Thyroid gland (tissue), 4 donors: ENCODE results near the gene EVA1B. TPM values are rescaled to one million over a fixed set of nuclear protein-coding genes. Genes with fewer than 3 reads are reported as not detected.
A peak's percentile ranks its signal among the peaks of the same experiment; 100 is the strongest.

Experiments
- DNase-seq, 2 donors: peaks; one replicate each; pipeline ENCODE4 v3.0.0-alpha.2; 2019
- H3K27ac ChIP-seq, 3 donors: fragments of 200-600 bp; sonication (generic); 1 replicate in 2 of 3; 2 replicates in 1 of 3; pipeline ENCODE4 v1.5.1; 2016 to 2019; ENCODE audit warnings: mild to moderate bottlenecking in 1 of 3, moderate library complexity in 1 of 3
- H3K27me3 ChIP-seq: fragments of 200-600 bp; sonication (generic); one replicate; pipeline ENCODE4 v1.5.1; 2019
- H3K36me3 ChIP-seq, 2 donors: fragments of 200-600 bp; sonication (generic); one replicate each; pipeline ENCODE4 v1.5.1; 2016 to 2019
- H3K4me1 ChIP-seq, 2 donors: fragments of 200-600 bp; sonication (generic); one replicate each; pipeline ENCODE4 v1.5.1; 2017 to 2019
- H3K4me3 ChIP-seq, 3 donors: fragments of 200-600 bp; sonication (generic); replicated peaks in 1 of 3; 1 replicate in 2 of 3; 2 replicates in 1 of 3; pipeline ENCODE4 v1.5.1; 2016; ENCODE audit warnings: mild to moderate bottlenecking in 1 of 3
- H3K9me3 ChIP-seq: fragments of 200-600 bp; sonication (generic); one replicate; pipeline ENCODE4 v1.5.1; 2017
- CTCF ChIP-seq, 6 experiments: fragments of 200-600 bp in 3 of 6; fragments of 450-650 bp in 3 of 6; sonication (generic) in 3 of 6; IDR thresholded peaks; one replicate each; pipeline ENCODE4 v1.5.1; 2016 to 2019; ENCODE audit warnings: antibody characterized with exemption in 6 of 6, mild to moderate bottlenecking in 2 of 6, inconsistent platforms in 1 of 6, moderate library complexity in 1 of 6
- POLR2A ChIP-seq, 2 donors: fragments of 450-650 bp; IDR thresholded peaks; one replicate each; pipeline ENCODE4 v1.6.1; 2017; ENCODE audit warnings: antibody characterized with exemption in 2 of 2, mild to moderate bottlenecking in 2 of 2, moderate library complexity in 1 of 2
- WGBS, 2 donors: methylation state at CpG; one replicate each; pipeline ENCODE4 v1.1.5; 2017; 5-methylcytosine and 5-hydroxymethylcytosine counted together
- intact Hi-C: fragments of 100-400 bp; cut with DNase I; formaldehyde crosslinking; loops from one replicate; pipeline ENCODE4 v1.15.1; 2023
- total RNA-seq, 4 donors: library from RNA; depleted of rRNA; stranded (reverse); fragments of >200 nt; gene quantifications; one replicate each; pipeline ENCODE4 v1.2.3, GENCODE V29; 2016

The EVA1B gene
- total RNA-seq, 4 donors from 2014 or later = 30.7 to 71.5 (median 52.5) TPM

- Histone ChIP-seq H3K9me3 (no peaks in the 10 kb centered on the region), H3K4me1 (peaks cover 8 to 13% of the 10 kb centered on the region in 2 donors), H3K36me3 (no peaks in the 10 kb centered on the region), H3K27ac (no peak overlapping the region), H3K4me3 (no peak overlapping the region), H3K27me3 (no peaks in the 10 kb centered on the region)
- 88 to 95% methylated on average over 8 to 9 of the region's 9 CpGs for WGBS, 2 donors
- DNase-seq = no peak
- intact Hi-C loops = no loop called here
- TF ChIP-seq POLR2A (IDR thresholded peaks at IDR 0.05) (no peak), CTCF (IDR thresholded peaks at IDR 0.05) (no peak)
Observed at GRCh38 chr1:36327421-36328087, 4.1 kb upstream of the EVA1B start.

- intact Hi-C loops = no loop called here
- DNase-seq = peak; percentile 51 to 63
- no peaks in the 10 kb centered on the region for H3K36me3 ChIP-seq
- no peak overlapping the region for H3K4me3 ChIP-seq
- H3K27me3 ChIP-seq = no peaks in the 10 kb centered on the region
- no peak overlapping the region for H3K27ac ChIP-seq
- WGBS, 2 donors = 40 to 68% methylated on average over 6 of the region's 6 CpGs
- no peak for TF ChIP-seq CTCF (IDR thresholded peaks at IDR 0.05)
- TF ChIP-seq POLR2A (IDR thresholded peaks at IDR 0.05) = no peak
- peaks cover 10 to 20% of the 10 kb centered on the region in 2 donors for H3K4me1 ChIP-seq
- H3K9me3 ChIP-seq = no peaks in the 10 kb centered on the region
Observed at GRCh38 chr1:36326499-36326898, 3.1 kb upstream of the EVA1B start.

GRCh38 chr1:36324353-36324703 lies 883 bp upstream of the EVA1B start:
- intact Hi-C loops = no loop called here
- H3K36me3 ChIP-seq = no peaks in the 10 kb centered on the region
- H3K27ac ChIP-seq = peak overlapping the region in 1 of 3 donors; percentile 52
- no peak overlapping the region for H3K4me3 ChIP-seq
- DNase-seq = no peak
- no peak for TF ChIP-seq CTCF (IDR thresholded peaks at IDR 0.05)
- no peak for TF ChIP-seq POLR2A (IDR thresholded peaks at IDR 0.05)
- H3K9me3 ChIP-seq = no peaks in the 10 kb centered on the region
- no peaks in the 10 kb centered on the region for H3K27me3 ChIP-seq
- H3K4me1 ChIP-seq = peaks cover 22 to 34% of the 10 kb centered on the region in 2 donors
- WGBS, 2 donors = 33 to 39% methylated on average over 7 to 9 of the region's 9 CpGs

GRCh38 chr1:36322786-36323635 lies 434 bp downstream of the EVA1B start:
- 52 to 68% methylated on average over 12 to 16 of the region's 83 CpGs for WGBS, 2 donors
- Histone ChIP-seq H3K4me3 (peak overlapping the region; percentile 6 to 64 (median 62)), H3K4me1 (peaks cover 22 to 30% of the 10 kb centered on the region in 2 donors), H3K27me3 (no peaks in the 10 kb centered on the region), H3K27ac (peak overlapping the region; percentile 70 to 88 (median 83)), H3K36me3 (no peaks in the 10 kb centered on the region), H3K9me3 (no peaks in the 10 kb centered on the region)
- DNase-seq = peak; percentile 23 to 40
- intact Hi-C loops = no loop called here
- peak in 1 of 2 donors; percentile 37 for TF ChIP-seq POLR2A (IDR thresholded peaks at IDR 0.05)
- no peak for TF ChIP-seq CTCF (IDR thresholded peaks at IDR 0.05)
